Right lobe of liver (tissue), 6 donors: Measurements from ENCODE around the gene ZEB1. TPM values are rescaled to one million over a fixed set of nuclear protein-coding genes. Genes with fewer than 3 reads are reported as not detected.

ENCODE experiments used
- ATAC-seq, 4 donors: fragments of 200-7000 bp; cut with Tn5 transposase; one replicate each; pipeline ENCODE4 v1.9.1; 2020; ENCODE audit warnings: mild to moderate bottlenecking in 4 of 4, moderate library complexity in 4 of 4
- DNase-seq, 3 donors: peaks; one replicate each; pipeline ENCODE4 v3.0.0-alpha.2; 2020
- H3K27ac ChIP-seq, 3 donors: fragments of 200-600 bp; one replicate each; pipeline ENCODE4 v1.8.0; 2022
- H3K27me3 ChIP-seq, 2 donors: fragments of 200-600 bp; one replicate each; pipeline ENCODE4 v1.8.0; 2022
- H3K36me3 ChIP-seq, 4 donors: fragments of 200-600 bp; sonication (generic) in 1 of 4; one replicate each; pipeline versions ENCODE4 v1.5.1 to v1.8.0; 2017 to 2022; ENCODE audit warnings: control low read depth in 1 of 4
- H3K4me1 ChIP-seq, 4 donors: fragments of 200-600 bp; sonication (generic) in 1 of 4; one replicate each; pipeline versions ENCODE4 v1.5.1 to v1.8.0; 2017 to 2022; ENCODE audit warnings: control low read depth in 1 of 4
- H3K4me3 ChIP-seq, 3 donors: fragments of 200-600 bp; one replicate each; pipeline ENCODE4 v1.8.0; 2022
- H3K9me3 ChIP-seq, 4 donors: fragments of 200-600 bp; sonication (generic) in 1 of 4; one replicate each; pipeline versions ENCODE4 v1.5.1 to v1.8.0; 2017 to 2022; ENCODE audit warnings: control low read depth in 1 of 4
- POLR2A ChIP-seq: fragments of 450-650 bp; IDR thresholded peaks from one replicate; pipeline ENCODE4 v1.6.1; 2017; ENCODE audit warnings: antibody characterized with exemption, mild to moderate bottlenecking
- WGBS: methylation state at CpG from one replicate; pipeline ENCODE4 v1.1.6; 2018; ENCODE audit warnings: low coverage, low lambda C conversion rate; ENCODE audit not compliant: insufficient coverage; ENCODE audit errors: missing lambda C conversion rate; 5-methylcytosine and 5-hydroxymethylcytosine counted together
- intact Hi-C, 2 donors: fragments of 100-400 bp; cut with DNase I; formaldehyde crosslinking; loops; one replicate each; pipeline versions ENCODE4 v1.11.2 to v1.14.1; 2022
- total RNA-seq, 6 experiments: library from RNA; depleted of rRNA in 2 of 6; stranded (reverse); fragments of >200 nt in 2 of 6; fragmentation: NEBNext Ultra II Directional in 3 of 6; extraction: Animal tissue kit (Norgen Biotek cat#: 25700) in 3 of 6; gene quantifications; one replicate each; pipeline versions ENCODE4 v1.1.0 to v1.2.4, GENCODE V29; 2016 to 2023
- TF ChIP-seq, protein P1 (sequence below), 4 donors: fragments of 200-600 bp in 3 of 4; fragments of 450-650 bp in 1 of 4; IDR thresholded peaks; one replicate each; pipeline versions ENCODE4 v1.5.1 to v1.8.0; 2016 to 2022; ENCODE audit warnings: antibody characterized with exemption in 4 of 4, mild to moderate bottlenecking in 2 of 4
- donor health status: DM: no; HTN: yes; CAD: no.
- donor health status: DM: no; HTN: no; CAD: no.
- donor health status: DM: no; HTN: no; CAD: no.
- donor health status: DM: no; HTN: yes; CAD: no.
- donor health status: DM: no; HTN: yes; CAD: no.

ZEB1 gene
- total RNA-seq, 6 experiments from 2014 or later: 10.0 to 17.6 (median 13.6) TPM

DNA sequence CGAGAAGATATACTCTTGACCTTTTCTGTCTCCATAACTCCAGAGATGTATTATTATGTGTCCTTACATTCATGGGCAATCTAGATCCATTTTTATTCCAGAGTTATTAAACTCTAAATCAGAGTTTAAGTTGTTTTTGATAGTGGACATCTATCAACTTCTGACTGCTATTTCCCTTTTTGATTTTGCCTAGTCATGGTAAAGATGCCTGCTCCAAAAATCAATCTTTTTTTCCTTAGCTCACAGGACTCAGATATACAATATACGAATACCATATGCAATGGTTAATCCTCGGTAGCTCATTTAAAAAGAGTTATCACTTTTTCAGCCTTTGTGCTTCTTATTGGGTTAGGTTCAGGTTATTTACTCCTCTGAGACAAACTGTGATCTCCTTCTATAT, 15.8 kb upstream of the ZEB1 start:
- TF ChIP-seq POLR2A: no peak
- TF ChIP-seq, protein P1, sequence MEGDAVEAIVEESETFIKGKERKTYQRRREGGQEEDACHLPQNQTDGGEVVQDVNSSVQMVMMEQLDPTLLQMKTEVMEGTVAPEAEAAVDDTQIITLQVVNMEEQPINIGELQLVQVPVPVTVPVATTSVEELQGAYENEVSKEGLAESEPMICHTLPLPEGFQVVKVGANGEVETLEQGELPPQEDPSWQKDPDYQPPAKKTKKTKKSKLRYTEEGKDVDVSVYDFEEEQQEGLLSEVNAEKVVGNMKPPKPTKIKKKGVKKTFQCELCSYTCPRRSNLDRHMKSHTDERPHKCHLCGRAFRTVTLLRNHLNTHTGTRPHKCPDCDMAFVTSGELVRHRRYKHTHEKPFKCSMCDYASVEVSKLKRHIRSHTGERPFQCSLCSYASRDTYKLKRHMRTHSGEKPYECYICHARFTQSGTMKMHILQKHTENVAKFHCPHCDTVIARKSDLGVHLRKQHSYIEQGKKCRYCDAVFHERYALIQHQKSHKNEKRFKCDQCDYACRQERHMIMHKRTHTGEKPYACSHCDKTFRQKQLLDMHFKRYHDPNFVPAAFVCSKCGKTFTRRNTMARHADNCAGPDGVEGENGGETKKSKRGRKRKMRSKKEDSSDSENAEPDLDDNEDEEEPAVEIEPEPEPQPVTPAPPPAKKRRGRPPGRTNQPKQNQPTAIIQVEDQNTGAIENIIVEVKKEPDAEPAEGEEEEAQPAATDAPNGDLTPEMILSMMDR (IDR thresholded peaks at IDR 0.05): no peak
- no peaks in the 10 kb centered on the region for H3K9me3 ChIP-seq
- intact Hi-C loops: no loop called here
- H3K36me3 ChIP-seq: no peaks in the 10 kb centered on the region
- 77% methylated on average over 3 of the region's 3 CpGs for WGBS
- H3K4me1 ChIP-seq: no peaks in the 10 kb centered on the region
- DNase-seq: no peak
- no peak overlapping the region for H3K27ac ChIP-seq
- ATAC-seq: no peak
- H3K27me3 ChIP-seq: no peaks in the 10 kb centered on the region
- no peak overlapping the region for H3K4me3 ChIP-seq

DNA sequence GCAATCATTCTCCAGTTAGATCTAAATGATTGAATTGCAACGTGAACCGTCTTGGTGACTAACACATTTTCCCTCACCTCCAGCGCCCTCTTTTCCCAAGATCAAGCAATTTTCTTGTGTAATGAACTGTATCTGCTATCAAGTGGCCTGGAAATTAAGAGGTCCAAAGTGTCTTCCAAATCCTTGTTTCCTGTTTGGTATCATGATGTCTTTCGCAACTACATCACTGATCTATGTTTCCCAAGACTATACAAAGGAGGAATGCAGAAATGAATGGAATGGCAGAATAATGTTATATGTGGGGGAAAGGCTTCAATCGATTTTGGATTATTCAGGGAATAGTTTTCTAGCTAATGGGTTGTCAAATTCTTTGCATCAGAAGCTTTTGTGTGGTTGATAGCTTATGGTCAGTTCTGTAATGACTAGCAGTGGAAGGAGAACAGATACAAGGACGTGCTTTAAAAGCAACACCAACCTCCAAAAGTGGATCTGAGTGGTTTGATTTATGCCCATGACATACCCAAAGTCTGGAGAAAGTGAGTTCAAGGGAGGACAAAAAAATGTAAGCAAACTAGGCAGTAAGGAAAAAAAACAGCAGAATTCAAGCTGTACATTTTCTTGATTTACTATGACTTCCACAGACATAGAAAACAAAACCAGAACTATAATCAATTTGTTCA, 14.6 kb upstream of the ZEB1 start:
- WGBS: 60% methylated on average over 6 of the region's 6 CpGs

DNA sequence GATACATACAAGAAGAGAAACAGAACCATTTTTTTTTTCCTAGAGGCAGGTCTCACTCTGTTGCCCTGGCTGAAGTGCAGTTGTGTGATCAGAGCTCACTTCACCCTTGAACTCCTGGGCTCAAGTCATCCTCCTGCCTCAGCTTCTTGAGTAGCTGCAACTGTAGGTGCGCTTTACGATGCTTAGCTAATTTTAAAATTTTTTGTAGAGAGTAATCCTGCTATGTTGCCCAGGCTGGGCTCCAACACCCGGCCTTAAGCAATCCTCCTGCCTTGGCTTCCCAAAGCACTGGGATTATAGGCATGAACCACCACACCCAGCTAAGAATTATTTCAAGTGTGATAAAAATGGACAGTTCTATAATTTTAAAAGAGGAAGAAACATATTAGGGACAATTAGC, 5.6 kb upstream of the ZEB1 start:
- H3K27me3 ChIP-seq: no peaks in the 10 kb centered on the region
- DNase-seq (no peak), ATAC-seq (no peak)
- peaks cover 0 to 14% (median 2%) of the 10 kb centered on the region in 4 donors for H3K4me1 ChIP-seq
- TF ChIP-seq, protein P1 (IDR thresholded peaks at IDR 0.05): no peak
- TF ChIP-seq POLR2A: no peak
- WGBS: 93% methylated on average over 3 of the region's 3 CpGs
- H3K4me3 ChIP-seq: no peak overlapping the region
- intact Hi-C loops: no loop called here
- H3K9me3 ChIP-seq: no peaks in the 10 kb centered on the region
- no peak overlapping the region for H3K27ac ChIP-seq
- H3K36me3 ChIP-seq: no peaks in the 10 kb centered on the region

More for the DNA sequence above, 14.6 kb upstream of the ZEB1 start:
- Histone ChIP-seq H3K4me1 (no peaks in the 10 kb centered on the region), H3K27me3 (no peaks in the 10 kb centered on the region), H3K9me3 (no peaks in the 10 kb centered on the region), H3K27ac (no peak overlapping the region), H3K4me3 (no peak overlapping the region), H3K36me3 (no peaks in the 10 kb centered on the region)
- intact Hi-C loops: no loop called here
- TF ChIP-seq POLR2A: no peak
- TF ChIP-seq, protein P1 (IDR thresholded peaks at IDR 0.05): no peak
- DNase-seq (no peak), ATAC-seq (no peak)

DNA sequence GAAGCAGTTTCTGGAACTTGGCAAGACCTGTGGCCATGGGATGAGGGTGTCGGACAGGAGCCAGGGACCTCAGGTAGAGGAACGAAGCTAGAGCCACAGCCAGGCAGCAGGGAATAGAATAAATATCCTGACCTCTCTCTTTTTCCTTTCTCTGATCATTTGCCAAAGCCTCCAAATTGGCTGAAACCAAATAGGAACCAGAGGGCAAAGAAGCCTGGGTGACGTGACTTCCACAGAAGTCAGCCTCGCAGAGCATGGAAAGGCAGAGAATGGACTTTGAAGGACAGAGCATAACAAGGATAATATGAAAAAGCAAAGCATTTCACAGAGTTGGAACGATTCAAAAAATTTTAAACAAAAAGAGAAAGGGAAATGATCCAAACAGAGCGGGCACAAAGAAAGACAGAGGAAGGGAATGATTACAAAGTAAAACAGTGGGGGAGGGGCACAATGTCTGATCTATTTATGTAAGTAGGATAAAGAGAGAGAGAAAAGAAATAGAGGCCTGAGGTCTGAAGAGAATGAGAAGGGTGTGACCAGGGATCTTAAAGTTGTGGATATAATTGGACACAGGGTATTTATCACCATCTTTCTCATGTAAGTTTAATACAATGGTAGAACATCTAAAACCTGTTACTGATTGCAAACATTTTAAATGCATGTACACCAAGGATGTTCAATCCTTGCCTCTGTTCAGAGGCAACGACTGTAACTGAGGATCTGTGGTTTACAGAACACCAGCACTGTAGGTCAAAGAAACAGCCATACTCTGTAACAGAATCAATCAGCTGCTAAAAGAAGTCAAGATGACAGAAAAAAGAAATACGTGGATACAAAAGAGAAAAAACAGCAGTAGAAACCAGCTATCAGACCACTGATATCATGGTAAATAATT, 4.5 kb upstream of the ZEB1 start:
- peak in 2 of 4 donors; percentile 1 to 12 for ATAC-seq
- TF ChIP-seq, protein P1 (IDR thresholded peaks at IDR 0.05): no peak
- TF ChIP-seq POLR2A: no peak
- Histone ChIP-seq H3K9me3 (no peaks in the 10 kb centered on the region), H3K4me1 (peaks cover 0 to 14% (median 2%) of the 10 kb centered on the region in 4 donors), H3K27me3 (no peaks in the 10 kb centered on the region), H3K27ac (no peak overlapping the region), H3K4me3 (peak overlapping the region in 1 of 3 donors; percentile 13), H3K36me3 (no peaks in the 10 kb centered on the region)
- intact Hi-C loops: no loop called here
- WGBS: 46% methylated on average over 6 of the region's 8 CpGs
- DNase-seq: peak in 2 of 3 donors; percentile 35 to 43
